Keratinocyte (primary cell): Measurements from ENCODE around the gene IRF4. TPM values are rescaled to one million over a fixed set of nuclear protein-coding genes. Genes with fewer than 3 reads are reported as not detected.

Experiments used
- DNase-seq: peaks from one replicate; pipeline ENCODE4 v3.0.0-alpha.2; 2011; ENCODE audit warnings: low read depth, missing footprints, low spot score
- FAIRE-seq: peaks from 2 replicates; lab custom pipeline; 2011; peaks lifted over from hg19 to GRCh38; lab: Jason Lieb, UNC
- H2AFZ ChIP-seq: 2 replicates; pipeline ENCODE4 v1.6.0; 2012; ENCODE audit warnings: low read length, control low read depth, inconsistent platforms; ENCODE audit not compliant: control insufficient read depth
- H3K27ac ChIP-seq: 2 replicates; pipeline ENCODE4 v1.5.1; 2011; ENCODE audit warnings: low read length; ENCODE audit not compliant: control insufficient read depth, insufficient read depth
- H3K27me3 ChIP-seq: 3 replicates; pipeline ENCODE4 v1.6.0; 2011; ENCODE audit warnings: low read length; ENCODE audit not compliant: control insufficient read depth, insufficient read depth; ENCODE audit errors: extremely low read depth
- H3K36me3 ChIP-seq, 2 experiments: 2 replicates in 1 of 2; 3 replicates in 1 of 2; pipeline ENCODE4 v1.5.1; 2011; ENCODE audit warnings: low read length in 2 of 2, mild to moderate bottlenecking in 1 of 2; ENCODE audit not compliant: control insufficient read depth in 2 of 2, insufficient read depth in 2 of 2; ENCODE audit errors: extremely low read depth in 1 of 2
- H3K4me1 ChIP-seq: 3 replicates; pipeline ENCODE4 v1.5.1; 2011; ENCODE audit warnings: low read length; ENCODE audit not compliant: control insufficient read depth, insufficient read depth; ENCODE audit errors: extremely low read depth
- H3K4me2 ChIP-seq: 3 replicates; pipeline ENCODE4 v1.6.0; 2011; ENCODE audit warnings: low read depth, low read length; ENCODE audit not compliant: control insufficient read depth, insufficient read depth; ENCODE audit errors: extremely low read depth
- H3K4me3 ChIP-seq, 3 experiments: fragments of 200-600 bp in 1 of 3; sonication (generic) in 1 of 3; 2 replicates in 2 of 3; 3 replicates in 1 of 3; pipeline ENCODE4 v1.5.1; 2011 to 2016; ENCODE audit warnings: low read length in 3 of 3, mild to moderate bottlenecking in 3 of 3, control low read depth in 2 of 3, inconsistent platforms in 1 of 3, low read depth in 1 of 3, mixed read lengths in 1 of 3, mixed run types in 1 of 3, moderate library complexity in 1 of 3; ENCODE audit not compliant: control insufficient read depth in 2 of 3, insufficient read depth in 2 of 3; ENCODE audit errors: extremely low read depth in 1 of 3
- H3K79me2 ChIP-seq: 2 replicates; pipeline ENCODE4 v1.6.0; 2012; ENCODE audit warnings: low read length; ENCODE audit not compliant: control insufficient read depth, insufficient read depth
- H3K9ac ChIP-seq: 3 replicates; pipeline ENCODE4 v1.6.0; 2011; ENCODE audit warnings: low read length; ENCODE audit not compliant: control insufficient read depth, insufficient read depth; ENCODE audit errors: extremely low read depth
- H3K9me1 ChIP-seq: 3 replicates; pipeline ENCODE4 v1.6.0; 2011; ENCODE audit warnings: low read length; ENCODE audit not compliant: control insufficient read depth, insufficient read depth; ENCODE audit errors: extremely low read depth
- H3K9me3 ChIP-seq: 2 replicates; pipeline ENCODE4 v1.5.1; 2012; ENCODE audit warnings: low read depth, low read length; ENCODE audit not compliant: control insufficient read depth
- H4K20me1 ChIP-seq: 3 replicates; pipeline ENCODE4 v1.6.0; 2011; ENCODE audit warnings: low read length; ENCODE audit not compliant: control insufficient read depth, insufficient read depth; ENCODE audit errors: extremely low read depth
- CTCF ChIP-seq, 3 experiments: IDR thresholded peaks in 1 of 3; conservative IDR thresholded peaks in 1 of 3; optimal IDR thresholded peaks in 1 of 3; 2 replicates in 2 of 3; 3 replicates in 1 of 3; pipeline versions ENCODE3 to v1.5.1; 2011; ENCODE audit warnings: low read length in 3 of 3, mild to moderate bottlenecking in 3 of 3, moderate library complexity in 2 of 3, control low read depth in 1 of 3, inconsistent platforms in 1 of 3; ENCODE audit not compliant: insufficient read depth in 2 of 3; ENCODE audit errors: extremely low read depth in 1 of 3
- EZH2 ChIP-seq: IDR thresholded peaks from one replicate; pipeline ENCODE4 v1.6.1; 2012; ENCODE audit warnings: inconsistent platforms, mild to moderate bottlenecking, low read length, moderate library complexity
- dilution Hi-C: fragments of 300-500 bp; cut with MboI; formaldehyde crosslinking; loops from one replicate; pipeline ENCODE4 v1.7.0; 2020; ENCODE audit warnings: low sequenced_read_pairs; ENCODE audit not compliant: extremely low pct_ligation_motif_present
- polyA plus RNA-seq, 5 experiments: library from polyadenylated mRNA; depleted of rRNA in 3 of 5; stranded (reverse) in 3 of 5; stranded (forward) in 1 of 5; unstranded in 1 of 5; fragments of >200 nt; gene quantifications; 1 replicate in 1 of 5; 2 replicates in 3 of 5; 3 replicates in 1 of 5; pipeline versions ENCODE4 v1.2.1 to v1.2.3, GENCODE V29; 2011 to 2012; ENCODE audit warnings: missing spikeins in 2 of 5, low read depth in 1 of 5, low replicate concordance in 1 of 5

IRF4 gene
- polyA plus RNA-seq, 1 donor (not counting 4 experiments of a cell fraction or from before 2014, with no cell fraction given): 0.12 TPM

DNA sequence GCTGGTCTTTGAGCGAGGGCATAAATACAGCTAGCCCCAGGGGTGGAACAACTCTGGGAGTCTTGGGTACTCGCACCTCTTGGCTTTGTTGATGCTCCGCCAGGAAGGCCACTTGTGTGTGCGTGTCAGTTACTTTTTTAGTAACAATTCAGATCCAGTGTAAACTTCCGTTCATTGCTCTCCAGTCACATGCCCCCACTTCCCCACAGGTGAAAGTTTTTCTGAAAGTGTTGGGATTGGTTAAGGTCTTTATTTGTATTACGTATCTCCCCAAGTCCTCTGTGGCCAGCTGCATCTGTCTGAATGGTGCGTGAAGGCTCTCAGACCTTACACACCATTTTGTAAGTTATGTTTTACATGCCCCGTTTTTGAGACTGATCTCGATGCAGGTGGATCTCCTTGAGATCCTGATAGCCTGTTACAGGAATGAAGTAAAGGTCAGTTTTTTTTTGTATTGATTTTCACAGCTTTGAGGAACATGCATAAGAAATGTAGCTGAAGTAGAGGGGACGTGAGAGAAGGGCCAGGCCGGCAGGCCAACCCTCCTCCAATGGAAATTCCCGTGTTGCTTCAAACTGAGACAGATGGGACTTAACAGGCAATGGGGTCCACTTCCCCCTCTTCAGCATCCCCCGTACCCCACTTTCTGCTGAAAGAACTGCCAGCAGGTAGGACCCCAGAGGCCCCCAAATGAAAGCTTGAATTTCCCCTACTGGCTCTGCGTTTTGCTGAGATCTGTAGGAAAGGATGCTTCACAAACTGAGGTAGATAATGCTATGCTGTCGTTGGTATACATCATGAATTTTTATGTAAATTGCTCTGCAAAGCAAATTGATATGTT lies 19.2 kb downstream of the IRF4 start:
- H3K9me1 ChIP-seq: no peaks in the 10 kb centered on the region
- H3K4me2 ChIP-seq: no peak overlapping the region
- no peaks in the 10 kb centered on the region for H3K4me1 ChIP-seq
- DNase-seq: no peak
- H4K20me1 ChIP-seq: no peaks in the 10 kb centered on the region
- no peaks in the 10 kb centered on the region for H3K79me2 ChIP-seq
- H3K36me3 ChIP-seq: no peaks in the 10 kb centered on the region
- H2AFZ ChIP-seq: no peak overlapping the region
- no peak overlapping the region for H3K27ac ChIP-seq
- no peak overlapping the region for H3K9ac ChIP-seq
- no peak for TF ChIP-seq CTCF (optimal IDR thresholded peaks at IDR 0.05 in 1 of 3, IDR thresholded peaks at IDR 0.05 in 1 of 3, conservative IDR thresholded peaks at IDR 0.05 in 1 of 3; ENCODE audit: extremely low read depth in 1 of 3, insufficient read depth in 2 of 3, low read length in 3 of 3)
- TF ChIP-seq EZH2: no peak
- no peak for FAIRE-seq
- H3K27me3 ChIP-seq: peaks cover 13% of the 10 kb centered on the region
- no peaks in the 10 kb centered on the region for H3K9me3 ChIP-seq
- dilution Hi-C loops: no loop called here
- H3K4me3 ChIP-seq: no peak overlapping the region

DNA sequence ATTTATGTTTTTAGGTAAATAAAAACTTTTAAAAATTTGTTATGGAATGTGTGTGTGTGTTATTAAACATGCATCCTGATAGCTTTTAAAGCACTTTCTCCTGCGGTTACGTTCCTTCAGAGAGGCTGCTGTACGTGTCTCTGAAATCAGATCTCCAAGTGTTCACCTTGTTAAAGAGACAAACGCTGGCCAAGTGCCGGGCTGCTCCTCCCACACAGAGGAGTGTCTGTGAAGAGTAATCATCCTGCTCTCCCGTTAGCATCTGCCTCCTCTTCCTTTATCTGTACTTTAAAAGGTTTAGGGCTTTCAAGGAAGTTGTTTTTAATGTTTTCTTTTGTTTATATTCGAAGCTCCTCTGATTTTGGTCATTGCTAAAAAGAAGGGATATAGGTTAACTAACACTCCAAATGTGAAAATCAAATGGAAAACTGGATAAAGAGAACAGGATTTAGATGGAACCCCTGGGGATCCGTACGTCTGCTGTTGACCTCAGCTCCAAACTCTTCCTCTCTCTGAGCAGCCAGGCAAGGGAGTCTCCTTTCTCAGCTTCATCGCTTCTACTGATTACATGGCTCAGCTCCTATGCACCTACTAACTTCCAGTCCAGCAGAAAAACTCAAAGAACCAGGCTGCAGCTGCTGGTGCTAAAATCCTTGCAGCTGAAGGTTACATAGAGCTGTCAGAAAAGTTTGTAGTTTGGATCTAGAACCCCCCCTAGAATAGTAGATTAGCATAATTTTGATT lies 20.0 kb downstream of the IRF4 start:
- H2AFZ ChIP-seq: no peak overlapping the region
- no peaks in the 10 kb centered on the region for H3K4me1 ChIP-seq
- no peak overlapping the region for H3K9ac ChIP-seq
- FAIRE-seq (no peak), DNase-seq (no peak)
- dilution Hi-C loops: no loop called here
- H3K36me3 ChIP-seq: no peaks in the 10 kb centered on the region
- no peak overlapping the region for H3K4me3 ChIP-seq
- no peaks in the 10 kb centered on the region for H4K20me1 ChIP-seq
- no peaks in the 10 kb centered on the region for H3K79me2 ChIP-seq
- no peaks in the 10 kb centered on the region for H3K9me3 ChIP-seq
- peaks cover 13% of the 10 kb centered on the region for H3K27me3 ChIP-seq
- H3K9me1 ChIP-seq: no peaks in the 10 kb centered on the region
- TF ChIP-seq EZH2 (no peak), CTCF (optimal IDR thresholded peaks at IDR 0.05 in 1 of 3, IDR thresholded peaks at IDR 0.05 in 1 of 3, conservative IDR thresholded peaks at IDR 0.05 in 1 of 3; ENCODE audit: extremely low read depth in 1 of 3, insufficient read depth in 2 of 3, low read length in 3 of 3) (no peak)
- H3K27ac ChIP-seq: no peak overlapping the region
- H3K4me2 ChIP-seq: no peak overlapping the region
